Astrocyte of the spinal cord (primary cell): ENCODE data around the gene UBN1.

Source experiments
- DNase-seq: peaks from one replicate; pipeline ENCODE4 v3.0.0; 2011; ENCODE audit warnings: low read depth, low spot score
- H3K4me3 ChIP-seq: 2 replicates; pipeline ENCODE4 v1.5.1; 2011; ENCODE audit warnings: low read depth, mild to moderate bottlenecking, low read length, moderate library complexity
- CTCF ChIP-seq: IDR thresholded peaks from 2 replicates; pipeline ENCODE4 v1.5.1; 2012; ENCODE audit warnings: low read depth, mild to moderate bottlenecking, low read length, inconsistent platforms
- in situ Hi-C: cut with HindIII; loops from 2 replicates; pipeline ENCODE4 v1.10.0; 2017; ENCODE audit warnings: low sequenced_read_pairs

Gene UBN1

GRCh38 chr16:4871071-4871470 lies 23.8 kb downstream of the UBN1 start:
- in situ Hi-C loops, result no loop called here
- H3K4me3 ChIP-seq, result no peak overlapping the region
- TF ChIP-seq CTCF, result no peak
- DNase-seq, result no peak

- DNase-seq, result no peak
- no peak for TF ChIP-seq CTCF
- in situ Hi-C loops, result no loop called here
- no peak overlapping the region for H3K4me3 ChIP-seq
These were observed 25.8 kb downstream of the UBN1 start for GRCh38 chr16:4873091-4873490.

GRCh38 chr16:4874666-4875065 lies 27.4 kb downstream of the UBN1 start:
- DNase-seq, result no peak
- H3K4me3 ChIP-seq, result no peak overlapping the region
- TF ChIP-seq CTCF, result no peak
- in situ Hi-C loops, result no loop called here

GRCh38 chr16:4876646-4877379 lies 29.5 kb downstream of the UBN1 start:
- no peak for TF ChIP-seq CTCF
- no peak for DNase-seq
- no peak overlapping the region for H3K4me3 ChIP-seq
- in situ Hi-C loops, result no loop called here

- DNase-seq, result no peak
- in situ Hi-C loops, result no loop called here
- TF ChIP-seq CTCF, result no peak
These were observed 30.1 kb downstream of the UBN1 start for GRCh38 chr16:4877380-4877685.

GRCh38 chr16:4879049-4879448 lies 31.8 kb downstream of the UBN1 start:
- DNase-seq, result no peak
- in situ Hi-C loops, result no loop called here
- no peak overlapping the region for H3K4me3 ChIP-seq
- no peak for TF ChIP-seq CTCF

More at GRCh38 chr16:4877380-4877685, 30.1 kb downstream of the UBN1 start:
- H3K4me3 ChIP-seq, result no peak overlapping the region

GRCh38 chr16:4880006-4880580 lies 32.8 kb downstream of the UBN1 start:
- no peak overlapping the region for H3K4me3 ChIP-seq
- no peak for DNase-seq
- no peak for TF ChIP-seq CTCF
- in situ Hi-C loops, result no loop called here
